ENCODE measurements around the gene CETN1. TPM values are rescaled to one million over a fixed set of nuclear protein-coding genes. Genes with fewer than 3 reads are reported as not detected.

The CETN1 gene
- total and polyA plus RNA-seq, 5 donors from 2014 or later = not detected

DNA sequence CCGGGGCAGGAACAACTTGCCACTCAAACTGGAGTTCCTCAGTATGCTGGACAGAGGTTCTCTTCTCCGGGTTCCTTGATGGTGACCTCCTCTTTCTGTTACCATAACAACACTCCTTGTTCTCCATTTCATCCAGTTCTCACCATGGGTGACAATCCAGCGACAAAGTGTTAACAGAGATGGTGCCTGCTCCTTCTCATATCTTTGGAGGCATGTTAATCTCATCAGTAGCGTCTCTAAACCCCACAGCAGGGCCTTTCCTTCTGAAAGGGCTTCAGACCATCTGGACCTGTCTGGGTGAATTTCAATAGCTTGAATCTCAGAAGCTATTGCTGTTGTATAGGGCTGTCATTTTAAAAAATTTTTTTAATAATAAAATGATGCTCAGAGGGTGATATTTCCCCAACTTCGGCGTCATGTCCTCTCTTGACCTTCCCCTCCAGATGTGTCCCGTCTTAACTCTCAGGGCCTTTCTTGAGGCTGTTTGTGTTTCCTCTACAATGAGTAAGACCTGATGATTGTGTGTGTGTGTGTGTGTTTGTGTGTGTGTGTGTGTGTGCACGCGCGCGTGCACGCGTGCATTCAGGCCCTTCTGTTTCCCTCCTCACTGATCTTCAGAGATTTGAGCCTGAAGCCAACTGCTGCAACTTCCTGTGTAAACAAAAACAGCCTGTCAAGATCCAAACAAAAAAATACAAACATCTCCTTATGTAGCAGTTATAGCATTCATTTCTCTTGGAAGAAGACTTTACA lies 24.3 kb upstream of the CETN1 start:
- no peaks in the 10 kb centered on the region for H3K36me3 Mint-ChIP-seq
- Histone ChIP-seq H3K9me3 (ENCODE audit: control insufficient read depth in 2 of 2, low read length in 2 of 2) (no peaks in the 10 kb centered on the region), H3K36me3 (ENCODE audit: control insufficient read depth, insufficient read depth, low read length) (no peaks in the 10 kb centered on the region), H3K4me3 (ENCODE audit: low read depth, low read length) (no peak overlapping the region), H3K4me1 (ENCODE audit: control insufficient read depth, insufficient read depth, low read length, poor library complexity, severe bottlenecking) (no peaks in the 10 kb centered on the region), H3K27ac (ENCODE audit: insufficient read depth, low read length, poor library complexity, severe bottlenecking) (no peak overlapping the region), H3K27me3 (ENCODE audit: control insufficient read depth, insufficient read depth, low read length) (no peaks in the 10 kb centered on the region)
- no peaks in the 10 kb centered on the region for H3K4me1 Mint-ChIP-seq
- H3K27ac Mint-ChIP-seq = peak overlapping the region in 1 of 3 donors; percentile 40
- H3K9me3 Mint-ChIP-seq = no peaks in the 10 kb centered on the region
- DNase-seq (no peak), ATAC-seq (ENCODE audit: low read depth in 2 of 2) (no peak)
- H3K27me3 Mint-ChIP-seq = peaks cover 6% of the 10 kb centered on the region
- no peak overlapping the region for H3K4me3 Mint-ChIP-seq

- Mint-ChIP-seq H3K36me3 (no peaks in the 10 kb centered on the region), H3K4me3 (no peak overlapping the region), H3K9me3 (peaks cover 0 to 2% (median 0%) of the 10 kb centered on the region in 7 donors), H3K4me1 (no peaks in the 10 kb centered on the region), H3K27ac (no peak overlapping the region), H3K27me3 (no peaks in the 10 kb centered on the region)
- ATAC-seq (ENCODE audit: low read depth in 2 of 2) (no peak), DNase-seq (no peak)
- H3K27ac ChIP-seq (ENCODE audit: insufficient read depth, low read length, poor library complexity, severe bottlenecking) = no peak overlapping the region
- no peak overlapping the region for H3K4me3 ChIP-seq (ENCODE audit: low read depth, low read length)
- no peaks in the 10 kb centered on the region for H3K36me3 ChIP-seq (ENCODE audit: control insufficient read depth, insufficient read depth, low read length)
- no peaks in the 10 kb centered on the region for H3K9me3 ChIP-seq (ENCODE audit: control insufficient read depth in 2 of 2, low read length in 2 of 2)
- no peaks in the 10 kb centered on the region for H3K27me3 ChIP-seq (ENCODE audit: control insufficient read depth, insufficient read depth, low read length)
- H3K4me1 ChIP-seq (ENCODE audit: control insufficient read depth, insufficient read depth, low read length, poor library complexity, severe bottlenecking) = no peaks in the 10 kb centered on the region
These were observed 15.2 kb upstream of the CETN1 start for GRCh38 chr18:564708-565561.

- DNase-seq (no peak), ATAC-seq (ENCODE audit: low read depth in 2 of 2) (no peak)
- Mint-ChIP-seq H3K9me3 (peaks cover 0 to 2% (median 0%) of the 10 kb centered on the region in 7 donors), H3K4me1 (no peaks in the 10 kb centered on the region), H3K27me3 (no peaks in the 10 kb centered on the region), H3K4me3 (no peak overlapping the region), H3K36me3 (no peaks in the 10 kb centered on the region), H3K27ac (no peak overlapping the region)
- Histone ChIP-seq H3K9me3 (ENCODE audit: control insufficient read depth in 2 of 2, low read length in 2 of 2) (no peaks in the 10 kb centered on the region), H3K4me3 (ENCODE audit: low read depth, low read length) (no peak overlapping the region), H3K4me1 (ENCODE audit: control insufficient read depth, insufficient read depth, low read length, poor library complexity, severe bottlenecking) (no peaks in the 10 kb centered on the region), H3K36me3 (ENCODE audit: control insufficient read depth, insufficient read depth, low read length) (no peaks in the 10 kb centered on the region), H3K27ac (ENCODE audit: insufficient read depth, low read length, poor library complexity, severe bottlenecking) (no peak overlapping the region), H3K27me3 (ENCODE audit: control insufficient read depth, insufficient read depth, low read length) (no peaks in the 10 kb centered on the region)
These were observed 14.6 kb upstream of the CETN1 start for GRCh38 chr18:565562-566061.

DNA sequence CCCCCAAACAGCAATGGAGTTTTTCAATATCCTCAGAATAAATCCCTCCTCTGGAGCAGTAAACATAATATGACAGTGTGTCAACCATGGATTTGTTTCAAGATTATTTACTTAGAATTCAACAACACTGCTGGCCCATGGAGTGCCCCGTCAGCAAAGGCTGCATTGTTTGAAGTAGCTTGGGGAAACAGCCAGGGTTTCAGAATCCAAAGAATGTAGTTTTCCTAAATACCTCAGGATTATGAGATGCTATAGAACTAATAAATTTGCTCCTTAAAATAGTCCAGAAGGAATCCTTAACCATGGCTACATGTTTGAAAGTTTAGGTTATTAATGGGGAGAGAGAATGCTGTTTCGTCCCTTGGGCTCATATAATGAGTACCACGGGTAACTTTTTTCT lies 13.1 kb upstream of the CETN1 start:
- no peak overlapping the region for H3K4me3 ChIP-seq (ENCODE audit: low read depth, low read length)
- peaks cover 0 to 2% (median 0%) of the 10 kb centered on the region in 7 donors for H3K9me3 Mint-ChIP-seq
- no peak overlapping the region for H3K27ac Mint-ChIP-seq
- no peak overlapping the region for H3K27ac ChIP-seq (ENCODE audit: insufficient read depth, low read length, poor library complexity, severe bottlenecking)
- H3K27me3 Mint-ChIP-seq = no peaks in the 10 kb centered on the region
- no peaks in the 10 kb centered on the region for H3K4me1 ChIP-seq (ENCODE audit: control insufficient read depth, insufficient read depth, low read length, poor library complexity, severe bottlenecking)
- ATAC-seq (ENCODE audit: low read depth in 2 of 2) (no peak), DNase-seq (no peak)
- no peaks in the 10 kb centered on the region for H3K4me1 Mint-ChIP-seq
- H3K27me3 ChIP-seq (ENCODE audit: control insufficient read depth, insufficient read depth, low read length) = no peaks in the 10 kb centered on the region
- H3K4me3 Mint-ChIP-seq = no peak overlapping the region
- H3K36me3 Mint-ChIP-seq = no peaks in the 10 kb centered on the region
- H3K36me3 ChIP-seq (ENCODE audit: control insufficient read depth, insufficient read depth, low read length) = no peaks in the 10 kb centered on the region
- no peaks in the 10 kb centered on the region for H3K9me3 ChIP-seq (ENCODE audit: control insufficient read depth in 2 of 2, low read length in 2 of 2)

GRCh38 chr18:568731-569130 lies 11.4 kb upstream of the CETN1 start:
- Histone ChIP-seq H3K4me1 (ENCODE audit: control insufficient read depth, insufficient read depth, low read length, poor library complexity, severe bottlenecking) (no peaks in the 10 kb centered on the region), H3K27me3 (ENCODE audit: control insufficient read depth, insufficient read depth, low read length) (no peaks in the 10 kb centered on the region), H3K9me3 (ENCODE audit: control insufficient read depth in 2 of 2, low read length in 2 of 2) (no peaks in the 10 kb centered on the region), H3K27ac (ENCODE audit: insufficient read depth, low read length, poor library complexity, severe bottlenecking) (no peak overlapping the region), H3K4me3 (ENCODE audit: low read depth, low read length) (no peak overlapping the region), H3K36me3 (ENCODE audit: control insufficient read depth, insufficient read depth, low read length) (no peaks in the 10 kb centered on the region)
- H3K4me1 Mint-ChIP-seq = no peaks in the 10 kb centered on the region
- H3K27me3 Mint-ChIP-seq = no peaks in the 10 kb centered on the region
- H3K36me3 Mint-ChIP-seq = no peaks in the 10 kb centered on the region
- no peak for ATAC-seq (ENCODE audit: low read depth in 2 of 2)
- no peak for DNase-seq
- H3K27ac Mint-ChIP-seq = no peak overlapping the region
- peaks cover 0 to 2% (median 0%) of the 10 kb centered on the region in 7 donors for H3K9me3 Mint-ChIP-seq
- no peak overlapping the region for H3K4me3 Mint-ChIP-seq

- ATAC-seq (ENCODE audit: low read depth in 2 of 2) (no peak), DNase-seq (no peak)
- Mint-ChIP-seq H3K27ac (no peak overlapping the region), H3K36me3 (no peaks in the 10 kb centered on the region), H3K4me1 (no peaks in the 10 kb centered on the region), H3K4me3 (no peak overlapping the region), H3K9me3 (no peaks in the 10 kb centered on the region), H3K27me3 (peaks cover 8% of the 10 kb centered on the region)
- Histone ChIP-seq H3K9me3 (ENCODE audit: control insufficient read depth in 2 of 2, low read length in 2 of 2) (no peaks in the 10 kb centered on the region), H3K27ac (ENCODE audit: insufficient read depth, low read length, poor library complexity, severe bottlenecking) (no peak overlapping the region), H3K36me3 (ENCODE audit: control insufficient read depth, insufficient read depth, low read length) (no peaks in the 10 kb centered on the region), H3K4me3 (ENCODE audit: low read depth, low read length) (no peak overlapping the region), H3K27me3 (ENCODE audit: control insufficient read depth, insufficient read depth, low read length) (no peaks in the 10 kb centered on the region), H3K4me1 (ENCODE audit: control insufficient read depth, insufficient read depth, low read length, poor library complexity, severe bottlenecking) (no peaks in the 10 kb centered on the region)
These were observed 9.9 kb upstream of the CETN1 start for GRCh38 chr18:570256-570655.

- Histone ChIP-seq H3K4me3 (ENCODE audit: low read depth, low read length) (no peak overlapping the region), H3K36me3 (ENCODE audit: control insufficient read depth, insufficient read depth, low read length) (no peaks in the 10 kb centered on the region), H3K27ac (ENCODE audit: insufficient read depth, low read length, poor library complexity, severe bottlenecking) (no peak overlapping the region), H3K9me3 (ENCODE audit: control insufficient read depth in 2 of 2, low read length in 2 of 2) (no peaks in the 10 kb centered on the region), H3K4me1 (ENCODE audit: control insufficient read depth, insufficient read depth, low read length, poor library complexity, severe bottlenecking) (no peaks in the 10 kb centered on the region), H3K27me3 (ENCODE audit: control insufficient read depth, insufficient read depth, low read length) (no peaks in the 10 kb centered on the region)
- Mint-ChIP-seq H3K9me3 (no peaks in the 10 kb centered on the region), H3K36me3 (no peaks in the 10 kb centered on the region), H3K27me3 (peaks cover 8% of the 10 kb centered on the region), H3K27ac (no peak overlapping the region), H3K4me3 (no peak overlapping the region), H3K4me1 (no peaks in the 10 kb centered on the region)
- ATAC-seq (ENCODE audit: low read depth in 2 of 2) = no peak
- DNase-seq = no peak
These were observed 9.5 kb upstream of the CETN1 start for GRCh38 chr18:570697-571096.

All from CD4-positive, CD25-positive, alpha-beta regulatory T cell (primary cell).